Measurements from ENCODE around the gene SEMA4A.

GRCh38 chr1:156221986-156222692 is 68.8 kb downstream of the SEMA4A start:
- TF ChIP-seq REST (IDR thresholded peaks at IDR 0.05; ENCODE audit: insufficient read depth in 1 of 2, low read depth in 2 of 2, low read length in 2 of 2), result no peak
- no peak for TF ChIP-seq POLR2AphosphoS5 (IDR thresholded peaks at IDR 0.05; ENCODE audit: low read depth, low read length)
- no peak for TF ChIP-seq TAF1 (IDR thresholded peaks at IDR 0.05; ENCODE audit: borderline replicate concordance, insufficient read depth, low read length)
- no peak for TF ChIP-seq FOXP2 (optimal IDR thresholded peaks at IDR 0.05; ENCODE audit: borderline replicate concordance, extremely low read depth, extremely low read length, insufficient read depth)

Measured in PFSK-1 (cell line).